OCI-LY1 (cell line): ENCODE measurements around the gene MYB.

Source experiments
- CTCF ChIP-seq: fragments of 200-600 bp; sonication (generic), shearing (Covaris generic); IDR thresholded peaks from 2 replicates; pipeline ENCODE4 v1.5.1; 2017; ENCODE audit warnings: mild to moderate bottlenecking, antibody characterized with exemption, low read length, moderate library complexity, mixed read lengths
- EZH2 ChIP-seq: fragments of 200-600 bp; sonication (generic), shearing (Covaris generic); IDR thresholded peaks from 2 replicates; pipeline ENCODE4 v1.8.0; 2017; ENCODE audit warnings: borderline replicate concordance, mixed run types, mild to moderate bottlenecking, antibody characterized with exemption, low read length, moderate library complexity, mixed read lengths

- TF ChIP-seq CTCF (no peak), EZH2 (no peak)
These were observed 45.4 kb downstream of the MYB start for GRCh38 chr6:135226537-135226936.
